Endodermal cell (in vitro differentiated cells): ENCODE data around the gene OR51M1. TPM values are rescaled to one million over a fixed set of nuclear protein-coding genes. Genes with fewer than 3 reads are reported as not detected.
A peak's percentile ranks its signal among the peaks of the same experiment; 100 is the strongest.

Experiments used
- DNase-seq: peaks from one replicate; pipeline ENCODE4 v3.0.0-alpha.2; 2017
- H3K27ac ChIP-seq: 2 replicates; pipeline ENCODE4 v1.5.1; 2013; ENCODE audit warnings: mild to moderate bottlenecking, low read depth, low read length, moderate library complexity
- H3K27me3 ChIP-seq: 2 replicates; pipeline ENCODE4 v1.6.1; 2013; ENCODE audit warnings: mild to moderate bottlenecking, low read length, moderate library complexity; ENCODE audit not compliant: insufficient read depth, control insufficient read depth, poor library complexity, severe bottlenecking
- H3K36me3 ChIP-seq: 2 replicates; pipeline ENCODE4 v1.7.0; 2013; ENCODE audit warnings: mild to moderate bottlenecking, low read length, moderate library complexity; ENCODE audit not compliant: control insufficient read depth, insufficient read depth
- H3K4me1 ChIP-seq: one replicate; pipeline ENCODE4 v1.7.0; 2013; ENCODE audit warnings: low read length; ENCODE audit not compliant: control insufficient read depth, insufficient read depth
- H3K4me3 ChIP-seq: 2 replicates; pipeline ENCODE4 v1.5.1; 2013; ENCODE audit warnings: mild to moderate bottlenecking, low read length, moderate library complexity
- H3K9ac ChIP-seq: 2 replicates; pipeline ENCODE4 v1.6.1; 2013; ENCODE audit warnings: mild to moderate bottlenecking, low read length, moderate library complexity; ENCODE audit not compliant: poor library complexity, severe bottlenecking; ENCODE audit errors: extremely low read depth
- H3K9me3 ChIP-seq: 2 replicates; pipeline ENCODE4 v1.6.1; 2013; ENCODE audit warnings: mild to moderate bottlenecking, low read length, moderate library complexity; ENCODE audit not compliant: control insufficient read depth
- H3K27ac Mint-ChIP-seq: 2 replicates; pipeline ENCODE4 v1.8.0; 2020; ENCODE audit warnings: mixed read lengths
- H3K27me3 Mint-ChIP-seq: 2 replicates; pipeline ENCODE4 v1.8.0; 2021; ENCODE audit warnings: mild to moderate bottlenecking, mixed read lengths; ENCODE audit not compliant: insufficient read depth
- H3K36me3 Mint-ChIP-seq: 2 replicates; pipeline ENCODE4 v1.8.0; 2020; ENCODE audit warnings: low read depth, mixed read lengths
- H3K4me1 Mint-ChIP-seq: 2 replicates; pipeline ENCODE4 v1.8.0; 2020; ENCODE audit warnings: mixed read lengths
- H3K4me3 Mint-ChIP-seq: 2 replicates; pipeline ENCODE4 v1.8.0; 2020; ENCODE audit warnings: mild to moderate bottlenecking, moderate library complexity, mixed read lengths
- H3K9me3 Mint-ChIP-seq: 2 replicates; pipeline ENCODE4 v1.8.0; 2020; ENCODE audit warnings: mild to moderate bottlenecking, mixed read lengths
- CTCF ChIP-seq: fragments of 200-600 bp; sonication (generic); conservative IDR thresholded peaks from 2 replicates; pipeline ENCODE4 v1.5.0; 2021; ENCODE audit warnings: antibody characterized with exemption, mild to moderate bottlenecking
- WGBS, 2 experiments: methylation state at CpG; one replicate each; pipeline versions ENCODE4 v1.1.5 to v1.1.7; 2013; ENCODE audit warnings: missing lambda C conversion rate in 2 of 2, mixed read lengths in 1 of 2; ENCODE audit not compliant: insufficient coverage in 1 of 2, insufficient read length in 1 of 2; 5-methylcytosine and 5-hydroxymethylcytosine counted together
- total RNA-seq, 2 donors: library from RNA; stranded (reverse); fragmentation: NEBNext Ultra II Directional in 1 of 2; extraction: Animal tissue kit (Norgen Biotek cat#: 25700) in 1 of 2; gene quantifications; 2 replicates in 1 of 2; 3 replicates in 1 of 2; pipeline ENCODE4 v1.2.1, GENCODE V29; 2021

The OR51M1 gene
- total RNA-seq, 2 donors from 2014 or later, result 0.55 to 1.1 TPM

GRCh38 chr11:5384335-5384734 lies 723 bp downstream of the OR51M1 start:
- no peaks in the 10 kb centered on the region for H3K27me3 Mint-ChIP-seq
- peak overlapping the region; percentile 44 for H3K9ac ChIP-seq
- peak overlapping the region; percentile 86 for H3K27ac Mint-ChIP-seq
- 78 to 90% methylated on average over 2 of the region's 2 CpGs for WGBS, 2 experiments
- H3K27me3 ChIP-seq, result no peaks in the 10 kb centered on the region
- no peak overlapping the region for H3K4me3 ChIP-seq
- H3K9me3 Mint-ChIP-seq, result peaks cover 3% of the 10 kb centered on the region
- H3K27ac ChIP-seq, result no peak overlapping the region
- no peak for DNase-seq
- H3K4me3 Mint-ChIP-seq, result peak overlapping the region; percentile 33
- peak; percentile 34 for TF ChIP-seq CTCF
- no peaks in the 10 kb centered on the region for H3K36me3 ChIP-seq
- peaks cover 30% of the 10 kb centered on the region for H3K4me1 Mint-ChIP-seq
- H3K36me3 Mint-ChIP-seq, result no peaks in the 10 kb centered on the region
- no peaks in the 10 kb centered on the region for H3K9me3 ChIP-seq
- H3K4me1 ChIP-seq, result peaks cover 7% of the 10 kb centered on the region

GRCh38 chr11:5390210-5390609 lies 6.6 kb downstream of the OR51M1 start:
- Histone ChIP-seq H3K27ac (no peak overlapping the region), H3K27me3 (peaks cover 13% of the 10 kb centered on the region), H3K9me3 (no peaks in the 10 kb centered on the region), H3K9ac (no peak overlapping the region), H3K4me3 (no peak overlapping the region), H3K36me3 (no peaks in the 10 kb centered on the region), H3K4me1 (no peaks in the 10 kb centered on the region)
- Mint-ChIP-seq H3K4me1 (peaks cover 11% of the 10 kb centered on the region), H3K36me3 (no peaks in the 10 kb centered on the region), H3K9me3 (no peaks in the 10 kb centered on the region), H3K27me3 (peaks cover 6% of the 10 kb centered on the region), H3K27ac (no peak overlapping the region), H3K4me3 (no peak overlapping the region)
- DNase-seq, result no peak
- TF ChIP-seq CTCF, result peak; percentile 62
- 88 to 100% methylated on average over 1 to 2 of the region's 2 CpGs for WGBS, 2 experiments

- Mint-ChIP-seq H3K36me3 (no peaks in the 10 kb centered on the region), H3K4me1 (peaks cover 27% of the 10 kb centered on the region), H3K9me3 (peaks cover 11% of the 10 kb centered on the region), H3K4me3 (no peak overlapping the region), H3K27me3 (peaks cover 6% of the 10 kb centered on the region), H3K27ac (no peak overlapping the region)
- Histone ChIP-seq H3K9me3 (no peaks in the 10 kb centered on the region), H3K27ac (no peak overlapping the region), H3K36me3 (no peaks in the 10 kb centered on the region), H3K27me3 (peaks cover 18% of the 10 kb centered on the region), H3K4me1 (no peaks in the 10 kb centered on the region), H3K9ac (no peak overlapping the region), H3K4me3 (no peak overlapping the region)
- no peak for TF ChIP-seq CTCF
- no peak for DNase-seq
Measured at GRCh38 chr11:5394091-5394490, 10.5 kb downstream of the OR51M1 start.
